Left forelimb (tissue), 1 donor: ENCODE data around the gene GSX2.
A peak's percentile ranks its signal among the peaks of the same experiment; 100 is the strongest.
"Not testable (repeated sequence)": the region's sequence is repeated elsewhere in the genome, so short reads cannot be mapped to it uniquely, and the experiment has no call there.

ENCODE experiments used
- DNase-seq: peaks from one replicate; pipeline ENCODE4 v3.0.0-alpha.2; 2018; ENCODE audit warnings: low spot score

The GSX2 gene

GRCh38 chr4:54099748-54100574 lies at the start of gene GSX2:
Gene GSX2 (plus strand): TSS chr4:54100163. CDS start chr4:54100345, 182 bp downstream.
- no peak for DNase-seq

- DNase-seq = no peak
Observed at GRCh38 chr4:54050214-54050904, 49.6 kb upstream of the GSX2 start.

- not testable (repeated sequence) for DNase-seq
Observed at GRCh38 chr4:54053322-54053721, 46.6 kb upstream of the GSX2 start.

GRCh38 chr4:54054501-54054900 lies 45.5 kb upstream of the GSX2 start:
- no peak for DNase-seq

GRCh38 chr4:54055494-54055893 lies 44.5 kb upstream of the GSX2 start:
- DNase-seq = no peak

GRCh38 chr4:54056360-54056759 lies 43.6 kb upstream of the GSX2 start:
- no peak for DNase-seq

- DNase-seq = no peak
Observed at GRCh38 chr4:54058171-54058570, 41.8 kb upstream of the GSX2 start.

GRCh38 chr4:54060116-54060515 lies 39.8 kb upstream of the GSX2 start:
- no peak for DNase-seq

GRCh38 chr4:54061067-54061466 lies 38.9 kb upstream of the GSX2 start:
- DNase-seq = no peak

GRCh38 chr4:54061873-54062272 lies 38.1 kb upstream of the GSX2 start:
- DNase-seq = no peak

GRCh38 chr4:54062392-54062791 lies 37.6 kb upstream of the GSX2 start:
- DNase-seq = no peak

GRCh38 chr4:54063229-54063628 lies 36.7 kb upstream of the GSX2 start:
- DNase-seq = no peak

- DNase-seq = peak; percentile 75
Observed at GRCh38 chr4:54063737-54064316, 36.1 kb upstream of the GSX2 start.

GRCh38 chr4:54064317-54065111 lies 35.4 kb upstream of the GSX2 start, which contains the start of gene CHIC2:
Gene CHIC2 (minus strand): TSS chr4:54064605. CDS start chr4:54064300, 305 bp downstream.
- DNase-seq = peak; percentile 99

GRCh38 chr4:54065282-54066087 lies 34.5 kb upstream of the GSX2 start:
- DNase-seq = no peak

GRCh38 chr4:54066088-54066415 lies 33.9 kb upstream of the GSX2 start:
- no peak for DNase-seq

GRCh38 chr4:54066718-54067129 lies 33.2 kb upstream of the GSX2 start:
- no peak for DNase-seq

GRCh38 chr4:54067166-54067565 lies 32.8 kb upstream of the GSX2 start:
- no peak for DNase-seq

GRCh38 chr4:54073271-54073880 lies 26.6 kb upstream of the GSX2 start:
- no peak for DNase-seq

- no peak for DNase-seq
Observed at GRCh38 chr4:54074381-54074780, 25.6 kb upstream of the GSX2 start.

- no peak for DNase-seq
Observed at GRCh38 chr4:54076673-54077072, 23.3 kb upstream of the GSX2 start.
